Body of pancreas (tissue), 4 donors: ENCODE data around the gene UXS1.

ENCODE experiments used
- CTCF ChIP-seq, 7 experiments: fragments of 450-650 bp in 4 of 7; fragments of 200-600 bp in 3 of 7; sonication (generic) in 3 of 7; IDR thresholded peaks; one replicate each; pipeline ENCODE4 v1.5.1; 2016 to 2019; ENCODE audit warnings: antibody characterized with exemption in 7 of 7
- POLR2A ChIP-seq, 3 donors: fragments of 450-650 bp; IDR thresholded peaks; one replicate each; pipeline ENCODE4 v1.6.1; 2016; ENCODE audit warnings: antibody characterized with exemption in 3 of 3, mild to moderate bottlenecking in 2 of 3

GRCh38 chr2:106129150-106129549 lies 65.0 kb downstream of the UXS1 start:
- TF ChIP-seq CTCF (IDR thresholded peaks at IDR 0.05) (no peak), POLR2A (IDR thresholded peaks at IDR 0.05) (no peak)
